AG04449 (cell line): ENCODE results near the gene CTSK.
"Not testable (repeated sequence)": the region's sequence is repeated elsewhere in the genome, so short reads cannot be mapped to it uniquely, and the experiment has no call there.

Experiments
- CTCF ChIA-PET: fragments of 350-600 bp; formaldehyde crosslinking; extraction: SDS; loops from one replicate; lab custom pipeline; 2021; ENCODE audit warnings: antibody characterized with exemption; lab: Yijun Ruan, JAX
- POLR2A ChIA-PET: fragments of 400-600, 350-600 bp; formaldehyde crosslinking; extraction: SDS; loops from one replicate; lab custom pipeline; 2020; ENCODE audit warnings: antibody characterized with exemption, inconsistent platforms; lab: Yijun Ruan, JAX
- DNase-seq: peaks from one replicate; pipeline ENCODE4 v3.0.0-alpha.2; 2010; ENCODE audit warnings: low read depth, low spot score
- H3K4me3 ChIP-seq: 2 replicates; pipeline ENCODE4 v1.5.1; 2011; ENCODE audit warnings: low read depth, mild to moderate bottlenecking, control low read depth, low read length
- CTCF ChIP-seq: IDR thresholded peaks from one replicate; pipeline ENCODE4 v1.5.1; 2011; ENCODE audit warnings: mild to moderate bottlenecking, moderate library complexity, low read length, control low read depth, inconsistent platforms; ENCODE audit not compliant: insufficient read depth; ENCODE audit errors: missing control alignments

The CTSK gene

GRCh38 chr1:150841626-150842025, 33.6 kb upstream of the CTSK start:
- ChIA-PET CTCF (interaction anchor here (1.0 kb wide), 1 partner anchor 28 kb away, joined by 3 read pairs; no protein-coding TSS in a partner anchor), POLR2A (no interaction called here)
- H3K4me3 ChIP-seq, result no peak overlapping the region
- DNase-seq, result no peak
- TF ChIP-seq CTCF, result no peak

- POLR2A ChIA-PET, result not testable (repeated sequence)
Observed at GRCh38 chr1:150840850-150841249, 32.8 kb upstream of the CTSK start.

GRCh38 chr1:150836129-150836773, 28.2 kb upstream of the CTSK start:
- CTCF ChIA-PET, result no interaction called here
- TF ChIP-seq CTCF, result no peak
- POLR2A ChIA-PET, result no interaction called here
- H3K4me3 ChIP-seq, result no peak overlapping the region
- DNase-seq, result no peak

More at GRCh38 chr1:150840850-150841249, 32.8 kb upstream of the CTSK start:
- CTCF ChIA-PET, result interaction anchor here (1.0 kb wide), 2 partner anchors 28 to 81 kb away, joined by 3 to 5 read pairs; no protein-coding TSS in a partner anchor
- H3K4me3 ChIP-seq, DNase-seq: not testable (repeated sequence)

GRCh38 chr1:150833961-150834360, 25.9 kb upstream of the CTSK start:
- CTCF ChIA-PET, POLR2A ChIA-PET, DNase-seq, H3K4me3 ChIP-seq: not testable (repeated sequence)

GRCh38 chr1:150832597-150832996, 24.5 kb upstream of the CTSK start:
- ChIA-PET POLR2A (no interaction called here), CTCF (interaction anchor here (1.4 kb wide), 1 partner anchor 90 kb away, joined by 6 read pairs; no protein-coding TSS in a partner anchor)
- H3K4me3 ChIP-seq, result no peak overlapping the region
- no peak for TF ChIP-seq CTCF
- no peak for DNase-seq

GRCh38 chr1:150829751-150830150, 21.7 kb upstream of the CTSK start:
- ChIA-PET POLR2A (no interaction called here), CTCF (interaction anchor here (1.6 to 2.4 kb wide), 2 partner anchors 15 to 16 kb away, joined by 6 to 16 read pairs; no protein-coding TSS in a partner anchor)
- no peak overlapping the region for H3K4me3 ChIP-seq
- no peak for TF ChIP-seq CTCF
- no peak for DNase-seq

GRCh38 chr1:150826299-150826698, 18.2 kb upstream of the CTSK start:
- no peak overlapping the region for H3K4me3 ChIP-seq
- ChIA-PET POLR2A (no interaction called here), CTCF (interaction anchor here (1.2 to 7.2 kb wide), 3 partner anchors 13 to 265 kb away, joined by 4 to 46 read pairs (median 4); no protein-coding TSS in a partner anchor)
- DNase-seq, result no peak
- TF ChIP-seq CTCF, result no peak
